Measurements from ENCODE around the gene VIP. TPM values are rescaled to one million over a fixed set of nuclear protein-coding genes. Genes with fewer than 3 reads are reported as not detected.

VIP gene
- polyA plus RNA-seq, 2 of the 4 experiments (the other 2 are of a cell fraction), result 0.31 TPM; not detected in 1

- WGBS (ENCODE audit: missing lambda C conversion rate), result 58% methylated on average over 2 of the region's 2 CpGs
- ChIA-PET POLR2A (no interaction called here), CTCF (interaction anchor here (1.2 to 1.3 kb wide), 2 partner anchors 10 to 243 kb away, joined by 3 read pairs; no protein-coding TSS in a partner anchor)
- no peak for ATAC-seq
- Histone ChIP-seq H3K4me2 (no peak overlapping the region), H3K9me3 (peaks cover 2% of the 10 kb centered on the region; the same call in 1 of the 3 replicates), H3K4me1 (no peaks in the 10 kb centered on the region), H3K27ac (no peak overlapping the region), H3K4me3 (no peak overlapping the region)
- DNase-seq (ENCODE audit: low read depth in 1 of 2, low spot score in 1 of 2), result no peak
- TF ChIP-seq JUNB (IDR thresholded peaks at IDR 0.05) (no peak), REST (IDR thresholded peaks at IDR 0.05) (no peak), MAZ (IDR thresholded peaks at IDR 0.05; ENCODE audit: borderline replicate concordance, low read depth, low read length) (no peak), NPAS2 (CRISPR knock-in tag; IDR thresholded peaks at IDR 0.05; ENCODE audit: borderline replicate concordance) (no peak), PHF8 (IDR thresholded peaks at IDR 0.05; ENCODE audit: borderline replicate concordance, low read depth) (no peak), HOXA7 (CRISPR knock-in tag; IDR thresholded peaks at IDR 0.05) (no peak), EHMT2 (IDR thresholded peaks at IDR 0.05; ENCODE audit: low read depth) (no peak), POLR2A (IDR thresholded peaks at IDR 0.05; ENCODE audit: low read length) (no peak), ZNF302 (CRISPR knock-in tag; IDR thresholded peaks at IDR 0.05) (no peak)
- FAIRE-seq, result no peak
Observed at GRCh38 chr6:152705327-152705726, 45.3 kb upstream of the VIP start.

- WGBS (ENCODE audit: missing lambda C conversion rate), result 1% methylated on average over 3 of the region's 3 CpGs
- ChIA-PET CTCF (interaction anchor here (1.2 kb wide), 1 partner anchor 232 kb away, joined by 5 read pairs; no protein-coding TSS in a partner anchor), POLR2A (no interaction called here)
- no peak for DNase-seq (ENCODE audit: low read depth in 1 of 2, low spot score in 1 of 2)
- no peak overlapping the region for H3K4me3 ChIP-seq
- ATAC-seq, result no peak
- H3K4me2 ChIP-seq, result no peak overlapping the region
- FAIRE-seq, result no peak
- H3K27ac ChIP-seq, result no peak overlapping the region
- TF ChIP-seq PBX3 (IDR thresholded peaks at IDR 0.05) (no peak), RARB (CRISPR knock-in tag; IDR thresholded peaks at IDR 0.05) (no peak), RAD21 (conservative IDR thresholded peaks at IDR 0.05 in 1 of 2, IDR thresholded peaks at IDR 0.05 in 1 of 2) (peak; percentile 45 to 61; a peak in 4 of 5 replicates), CTCF (IDR thresholded peaks at IDR 0.05) (peak; percentile 52), MAZ (IDR thresholded peaks at IDR 0.05; ENCODE audit: borderline replicate concordance, low read depth, low read length) (no peak), SMC3 (IDR thresholded peaks at IDR 0.05) (peak; percentile 37; the same call in 2 of the 3 replicates), ZC3H11A (IDR thresholded peaks at IDR 0.05) (no peak), TP53 (CRISPR knock-in tag; IDR thresholded peaks at IDR 0.05) (no peak), MAFK (IDR thresholded peaks at IDR 0.05; ENCODE audit: partially characterized antibody) (no peak), HMGXB4 (CRISPR knock-in tag; IDR thresholded peaks at IDR 0.05; ENCODE audit: borderline replicate concordance) (no peak)
- no peaks in the 10 kb centered on the region for H3K9me3 ChIP-seq
- H3K4me1 ChIP-seq, result no peaks in the 10 kb centered on the region
Observed at GRCh38 chr6:152716322-152716721, 34.3 kb upstream of the VIP start.
